Astrocyte (in vitro differentiated cells and primary cell): ENCODE results near the gene ENOX1. TPM values are rescaled to one million over a fixed set of nuclear protein-coding genes. Genes with fewer than 3 reads are reported as not detected.

Experiments used
- DNase-seq: peaks from one replicate; pipeline ENCODE4 v3.0.0-alpha.2; 2010; ENCODE audit warnings: low read depth
- FAIRE-seq: peaks from 2 replicates; lab custom pipeline; 2011; peaks lifted over from hg19 to GRCh38; lab: Jason Lieb, UNC
- H2AFZ ChIP-seq: 2 replicates; pipeline ENCODE4 v1.6.0; 2012; ENCODE audit warnings: low read depth, low read length, inconsistent platforms
- H3K27ac ChIP-seq: 2 replicates; pipeline ENCODE4 v1.5.1; 2011; ENCODE audit warnings: low read depth, low read length, inconsistent platforms
- H3K27me3 ChIP-seq: 2 replicates; pipeline ENCODE4 v1.6.0; 2011; ENCODE audit warnings: low read length, inconsistent platforms; ENCODE audit not compliant: insufficient read depth
- H3K36me3 ChIP-seq: 2 replicates; pipeline ENCODE4 v1.5.1; 2011; ENCODE audit warnings: low read length, inconsistent platforms; ENCODE audit not compliant: insufficient read depth
- H3K4me1 ChIP-seq: 2 replicates; pipeline ENCODE4 v1.5.1; 2011; ENCODE audit warnings: low read length, inconsistent platforms; ENCODE audit not compliant: insufficient read depth
- H3K4me2 ChIP-seq: 2 replicates; pipeline ENCODE4 v1.6.0; 2012; ENCODE audit warnings: low read length, inconsistent platforms
- H3K4me3 ChIP-seq: 2 replicates; pipeline ENCODE4 v1.5.1; 2011; ENCODE audit warnings: low read depth, mild to moderate bottlenecking, low read length, inconsistent platforms; ENCODE audit not compliant: insufficient read depth
- H3K79me2 ChIP-seq: 2 replicates; pipeline ENCODE4 v1.6.0; 2012; ENCODE audit warnings: mild to moderate bottlenecking, low read length, inconsistent platforms; ENCODE audit not compliant: insufficient read depth
- H3K9ac ChIP-seq: 2 replicates; pipeline ENCODE4 v1.6.0; 2012; ENCODE audit warnings: mild to moderate bottlenecking, low read length, inconsistent platforms
- H3K9me3 ChIP-seq: 2 replicates; pipeline ENCODE4 v1.5.1; 2012; ENCODE audit warnings: low read depth, mild to moderate bottlenecking, low read length, inconsistent platforms; ENCODE audit not compliant: insufficient read depth
- H4K20me1 ChIP-seq: 2 replicates; pipeline ENCODE4 v1.6.0; 2012; ENCODE audit warnings: low read length, inconsistent platforms; ENCODE audit not compliant: insufficient read depth
- H3K27ac Mint-ChIP-seq: one replicate; pipeline ENCODE4 v1.8.0; 2021; ENCODE audit warnings: mild to moderate bottlenecking, mixed read lengths; ENCODE audit not compliant: unreplicated experiment
- H3K27me3 Mint-ChIP-seq: one replicate; pipeline ENCODE4 v1.8.0; 2021; ENCODE audit warnings: low read depth, mixed read lengths; ENCODE audit not compliant: unreplicated experiment
- H3K36me3 Mint-ChIP-seq: one replicate; pipeline ENCODE4 v1.8.0; 2021; ENCODE audit warnings: low read depth, mixed read lengths; ENCODE audit not compliant: unreplicated experiment
- H3K4me1 Mint-ChIP-seq: one replicate; pipeline ENCODE4 v1.8.0; 2021; ENCODE audit warnings: low read depth, mixed read lengths; ENCODE audit not compliant: unreplicated experiment
- H3K4me3 Mint-ChIP-seq: one replicate; pipeline ENCODE4 v1.8.0; 2021; ENCODE audit warnings: mild to moderate bottlenecking, moderate library complexity, mixed read lengths; ENCODE audit not compliant: unreplicated experiment
- H3K9me3 Mint-ChIP-seq: one replicate; pipeline ENCODE4 v1.8.0; 2021; ENCODE audit warnings: mild to moderate bottlenecking, mixed read lengths; ENCODE audit not compliant: unreplicated experiment
- EZH2 ChIP-seq: IDR thresholded peaks from 2 replicates; pipeline ENCODE4 v1.6.1; 2012; ENCODE audit warnings: mild to moderate bottlenecking, low read length, inconsistent platforms; ENCODE audit not compliant: insufficient read depth
- total RNA-seq: library from RNA; stranded (reverse); gene quantifications from 2 replicates; pipeline ENCODE4 v1.2.1, GENCODE V29; 2021
- TF ChIP-seq, protein P1 (sequence below): IDR thresholded peaks from 2 replicates; pipeline ENCODE4 v1.5.1; 2011; ENCODE audit warnings: low read depth, mild to moderate bottlenecking, inconsistent platforms, low read length, moderate library complexity; ENCODE audit not compliant: insufficient read depth

Gene ENOX1
- total RNA-seq, 1 donor from 2014 or later, result 2.3 TPM

- Mint-ChIP-seq H3K9me3 (no peaks in the 10 kb centered on the region), H3K27me3 (no peaks in the 10 kb centered on the region), H3K27ac (no peak overlapping the region), H3K4me3 (no peak overlapping the region), H3K36me3 (no peaks in the 10 kb centered on the region), H3K4me1 (no peaks in the 10 kb centered on the region)
- H4K20me1 ChIP-seq, result no peaks in the 10 kb centered on the region
- no peak overlapping the region for H3K27ac ChIP-seq
- no peaks in the 10 kb centered on the region for H3K36me3 ChIP-seq
- H3K79me2 ChIP-seq, result no peaks in the 10 kb centered on the region
- no peaks in the 10 kb centered on the region for H3K9me3 ChIP-seq
- no peak for TF ChIP-seq EZH2
- no peaks in the 10 kb centered on the region for H3K27me3 ChIP-seq
- no peak overlapping the region for H2AFZ ChIP-seq
- H3K4me2 ChIP-seq, result no peak overlapping the region
- H3K4me1 ChIP-seq, result no peaks in the 10 kb centered on the region
- DNase-seq (no peak), FAIRE-seq (no peak)
- no peak overlapping the region for H3K9ac ChIP-seq
- no peak overlapping the region for H3K4me3 ChIP-seq
These were observed 375.6 kb downstream of the ENOX1 start for GRCh38 chr13:43411211-43411610.

GRCh38 chr13:43408274-43408673, 378.5 kb downstream of the ENOX1 start:
- no peak overlapping the region for H2AFZ ChIP-seq
- Mint-ChIP-seq H3K27ac (no peak overlapping the region), H3K36me3 (no peaks in the 10 kb centered on the region), H3K9me3 (no peaks in the 10 kb centered on the region), H3K4me1 (peaks cover 7% of the 10 kb centered on the region), H3K4me3 (no peak overlapping the region), H3K27me3 (no peaks in the 10 kb centered on the region)
- no peak overlapping the region for H3K4me3 ChIP-seq
- H3K36me3 ChIP-seq, result no peaks in the 10 kb centered on the region
- no peak overlapping the region for H3K4me2 ChIP-seq
- no peak for FAIRE-seq
- H3K4me1 ChIP-seq, result no peaks in the 10 kb centered on the region
- H3K79me2 ChIP-seq, result no peaks in the 10 kb centered on the region
- TF ChIP-seq, protein P1, sequence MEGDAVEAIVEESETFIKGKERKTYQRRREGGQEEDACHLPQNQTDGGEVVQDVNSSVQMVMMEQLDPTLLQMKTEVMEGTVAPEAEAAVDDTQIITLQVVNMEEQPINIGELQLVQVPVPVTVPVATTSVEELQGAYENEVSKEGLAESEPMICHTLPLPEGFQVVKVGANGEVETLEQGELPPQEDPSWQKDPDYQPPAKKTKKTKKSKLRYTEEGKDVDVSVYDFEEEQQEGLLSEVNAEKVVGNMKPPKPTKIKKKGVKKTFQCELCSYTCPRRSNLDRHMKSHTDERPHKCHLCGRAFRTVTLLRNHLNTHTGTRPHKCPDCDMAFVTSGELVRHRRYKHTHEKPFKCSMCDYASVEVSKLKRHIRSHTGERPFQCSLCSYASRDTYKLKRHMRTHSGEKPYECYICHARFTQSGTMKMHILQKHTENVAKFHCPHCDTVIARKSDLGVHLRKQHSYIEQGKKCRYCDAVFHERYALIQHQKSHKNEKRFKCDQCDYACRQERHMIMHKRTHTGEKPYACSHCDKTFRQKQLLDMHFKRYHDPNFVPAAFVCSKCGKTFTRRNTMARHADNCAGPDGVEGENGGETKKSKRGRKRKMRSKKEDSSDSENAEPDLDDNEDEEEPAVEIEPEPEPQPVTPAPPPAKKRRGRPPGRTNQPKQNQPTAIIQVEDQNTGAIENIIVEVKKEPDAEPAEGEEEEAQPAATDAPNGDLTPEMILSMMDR, result no peak
- TF ChIP-seq EZH2, result no peak
- no peaks in the 10 kb centered on the region for H3K9me3 ChIP-seq
- DNase-seq, result no peak
- no peak overlapping the region for H3K9ac ChIP-seq
- H3K27ac ChIP-seq, result no peak overlapping the region
- H4K20me1 ChIP-seq, result no peaks in the 10 kb centered on the region
- H3K27me3 ChIP-seq, result no peaks in the 10 kb centered on the region

GRCh38 chr13:43407023-43407581, 379.7 kb downstream of the ENOX1 start:
- H3K4me3 Mint-ChIP-seq, result no peak overlapping the region
- H3K79me2 ChIP-seq, result no peaks in the 10 kb centered on the region
- no peak overlapping the region for H3K27ac Mint-ChIP-seq
- no peaks in the 10 kb centered on the region for H3K36me3 ChIP-seq
- H3K4me2 ChIP-seq, result no peak overlapping the region
- TF ChIP-seq, protein P1, result no peak
- no peak for TF ChIP-seq EZH2
- peaks cover 7% of the 10 kb centered on the region for H3K4me1 Mint-ChIP-seq
- no peaks in the 10 kb centered on the region for H3K36me3 Mint-ChIP-seq
- H3K27me3 Mint-ChIP-seq, result no peaks in the 10 kb centered on the region
- no peak overlapping the region for H3K27ac ChIP-seq
- FAIRE-seq (no peak), DNase-seq (no peak)
- no peaks in the 10 kb centered on the region for H3K9me3 ChIP-seq
- H3K9ac ChIP-seq, result no peak overlapping the region
- H3K27me3 ChIP-seq, result no peaks in the 10 kb centered on the region
- no peak overlapping the region for H2AFZ ChIP-seq
- no peaks in the 10 kb centered on the region for H3K9me3 Mint-ChIP-seq
- H3K4me1 ChIP-seq, result no peaks in the 10 kb centered on the region
- H3K4me3 ChIP-seq, result no peak overlapping the region
- no peaks in the 10 kb centered on the region for H4K20me1 ChIP-seq
